GM18507 (cell line): ENCODE measurements around the gene DYNC2I2.
"Not testable (repeated sequence)": the region's sequence is repeated elsewhere in the genome, so short reads cannot be mapped to it uniquely, and the experiment has no call there.

Source experiments
- DNase-seq: peaks from one replicate; pipeline ENCODE4 v3.0.0; 2011; ENCODE audit warnings: low read depth; ENCODE audit not compliant: insufficient read length; ENCODE audit errors: extremely low spot score
- FAIRE-seq: peaks from 2 replicates; lab custom pipeline; 2011; peaks lifted over from hg19 to GRCh38; lab: Jason Lieb, UNC

DYNC2I2 gene

DNA sequence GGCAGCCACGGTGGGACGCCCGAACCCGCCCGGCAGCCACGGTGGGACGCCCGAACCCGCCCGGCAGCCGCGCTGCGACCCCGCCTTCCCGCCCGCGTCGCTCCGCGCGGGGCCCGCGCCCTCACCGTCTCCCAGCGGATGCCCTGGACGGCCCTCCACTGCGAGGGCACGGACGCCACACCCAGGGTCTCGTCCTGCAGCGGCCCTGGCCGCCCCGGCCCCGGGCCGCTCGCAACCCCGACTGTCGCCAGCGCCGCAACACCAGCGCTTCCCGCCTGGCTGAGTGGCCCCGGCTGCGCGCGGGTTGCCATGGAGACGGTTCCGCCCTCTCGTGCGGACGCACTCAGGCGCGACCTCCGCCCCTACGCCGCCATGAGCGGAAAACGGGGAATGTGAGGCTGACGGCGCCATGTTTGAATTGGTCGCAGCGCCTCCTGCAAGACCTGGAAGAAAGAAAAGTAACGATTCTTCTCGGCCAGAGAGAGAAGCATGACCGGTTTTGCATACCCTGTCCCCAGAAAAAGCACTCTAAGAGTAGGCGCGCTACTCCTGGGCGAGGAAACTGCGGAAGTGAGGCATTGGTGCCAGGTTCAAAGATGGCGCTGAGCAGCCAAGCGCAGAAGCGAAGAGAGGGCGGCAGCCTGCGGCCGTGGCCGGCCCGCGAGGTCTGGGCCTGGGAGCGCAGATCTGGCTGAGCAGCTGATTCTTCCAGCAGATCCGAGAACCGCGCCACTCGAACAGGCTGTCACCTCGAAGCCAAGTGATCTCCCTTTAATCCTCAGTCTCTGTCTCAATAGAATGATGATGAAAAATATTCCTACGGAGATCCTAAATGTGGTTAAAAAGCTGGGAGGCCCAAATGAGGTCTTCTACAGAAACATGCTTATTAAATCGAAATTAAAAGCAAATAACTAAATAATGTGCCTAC is at the start of gene DYNC2I2:
Gene DYNC2I2, minus strand, starts transcription at position 432 of the 928 bp plus-strand sequence. Its CDS starts 121 bp downstream, at position 311.
- FAIRE-seq (peak; percentile 79), DNase-seq (peak; percentile 69)

DNA sequence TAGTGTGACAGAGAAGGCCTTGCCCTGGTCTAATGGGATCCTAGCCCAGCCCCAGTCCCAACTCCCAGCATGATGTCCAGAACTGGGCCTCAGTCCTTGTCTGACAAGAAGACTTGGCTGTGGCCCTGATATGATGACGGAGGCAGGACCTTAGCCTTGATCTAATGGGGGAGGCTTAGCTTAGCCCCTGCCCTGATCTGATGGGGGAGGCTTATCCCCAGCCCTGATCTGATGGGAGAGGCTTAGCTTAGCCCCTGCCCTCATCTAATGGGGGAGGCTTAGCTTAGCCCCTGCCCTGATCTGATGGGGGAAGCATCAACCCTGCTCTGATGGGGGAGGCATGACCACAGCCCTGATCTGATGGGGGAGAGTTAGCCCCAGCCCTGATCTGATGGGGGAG is 49.4 kb upstream of the DYNC2I2 start:
- FAIRE-seq (no peak), DNase-seq (no peak)

DNA sequence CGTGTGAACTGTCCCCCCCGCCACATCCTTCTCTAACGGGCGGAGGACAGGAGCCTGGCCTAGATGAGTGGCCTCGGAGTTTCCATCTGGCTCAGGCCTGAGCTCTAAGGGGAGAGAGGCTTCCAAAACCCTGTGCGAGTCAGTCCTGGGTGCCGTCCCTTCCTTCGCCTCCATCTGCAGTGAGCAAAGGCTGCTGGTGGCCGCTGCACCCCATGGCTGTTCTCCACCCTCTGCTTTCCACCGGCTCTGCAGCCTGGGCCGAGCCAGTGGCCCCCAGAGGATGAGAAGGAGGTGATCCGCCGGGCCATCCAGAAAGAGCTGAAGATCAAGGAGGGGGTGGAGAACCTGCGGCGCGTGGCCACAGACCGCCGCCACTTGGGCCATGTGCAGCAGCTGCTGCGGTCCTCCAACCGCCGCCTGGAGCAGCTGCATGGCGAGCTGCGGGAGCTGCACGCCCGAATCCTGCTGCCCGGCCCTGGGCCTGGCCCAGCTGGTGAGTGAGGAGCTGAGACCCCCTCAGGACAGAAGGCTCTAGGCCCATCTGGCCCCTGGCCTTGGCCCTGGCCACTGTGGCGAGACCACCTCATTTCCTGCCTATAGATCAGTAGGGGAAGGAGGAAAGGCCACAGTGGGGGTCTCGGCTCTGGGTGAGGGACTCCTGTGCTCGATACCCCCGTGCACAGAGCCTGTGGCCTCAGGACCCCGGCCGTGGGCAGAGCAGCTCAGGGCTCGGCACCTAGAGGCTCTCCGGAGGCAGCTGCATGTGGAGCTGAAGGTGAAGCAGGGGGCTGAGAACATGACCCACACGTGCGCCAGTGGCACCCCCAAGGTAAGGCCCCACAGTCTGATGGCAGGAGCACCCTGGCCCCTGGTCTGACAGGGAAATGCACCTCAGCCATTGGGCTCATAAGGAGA is 48.7 kb upstream of the DYNC2I2 start:
- FAIRE-seq (no peak), DNase-seq (no peak)

DNA sequence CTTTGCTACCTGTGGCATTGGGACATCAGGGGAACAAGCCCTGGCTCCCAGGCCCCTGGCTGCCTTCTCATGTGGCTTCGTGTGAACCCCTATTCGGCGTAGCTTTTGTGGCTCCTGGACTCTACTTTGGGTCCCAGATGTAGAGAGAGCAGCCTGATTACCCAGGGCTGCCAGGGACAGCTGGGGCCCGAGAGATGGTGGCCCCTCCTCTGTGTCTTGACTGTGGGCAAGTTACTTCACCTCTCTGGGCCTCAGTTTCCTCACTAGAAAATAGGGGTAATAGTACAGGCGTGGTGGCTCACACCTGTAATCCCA is 47.7 kb upstream of the DYNC2I2 start:
- FAIRE-seq (no peak), DNase-seq (no peak)

DNA sequence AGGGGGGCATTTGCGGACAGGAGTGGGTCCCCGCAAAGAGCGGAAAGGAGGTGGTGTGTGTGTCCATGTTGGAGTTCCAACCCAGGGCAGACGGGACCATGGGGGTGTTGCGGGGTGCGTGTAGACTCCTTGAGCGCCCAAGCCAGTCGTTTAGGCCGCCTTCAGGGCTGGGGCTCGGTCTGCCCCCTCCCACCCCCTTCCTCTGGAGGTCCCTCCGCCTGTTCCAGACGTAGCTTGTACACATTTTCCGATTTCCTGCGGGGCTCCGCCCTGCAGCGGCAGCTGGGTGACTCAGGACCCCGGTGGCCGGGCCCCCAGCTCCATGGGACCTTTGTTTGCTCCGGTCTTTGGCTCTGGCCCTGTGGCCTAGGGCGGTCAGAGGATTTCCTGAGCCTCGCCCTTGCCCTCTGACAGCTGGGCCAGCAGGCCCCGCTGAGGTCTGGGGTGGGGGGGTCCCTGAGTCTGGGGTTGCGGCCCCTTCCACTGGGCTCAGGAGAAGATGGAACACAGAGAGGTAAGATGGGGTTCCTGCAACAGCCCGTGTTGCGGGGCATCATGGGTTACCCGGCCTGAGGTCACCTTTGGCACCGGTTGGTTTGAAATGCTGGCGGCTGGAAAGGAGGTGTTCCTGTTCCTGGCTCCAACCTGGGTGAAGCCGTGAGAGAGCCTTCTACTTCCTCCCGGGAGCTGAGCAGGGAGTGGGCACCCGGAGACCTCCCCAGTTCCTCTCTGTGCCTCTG is 47.1 kb upstream of the DYNC2I2 start:
- no peak for FAIRE-seq
- DNase-seq, result no peak

DNA sequence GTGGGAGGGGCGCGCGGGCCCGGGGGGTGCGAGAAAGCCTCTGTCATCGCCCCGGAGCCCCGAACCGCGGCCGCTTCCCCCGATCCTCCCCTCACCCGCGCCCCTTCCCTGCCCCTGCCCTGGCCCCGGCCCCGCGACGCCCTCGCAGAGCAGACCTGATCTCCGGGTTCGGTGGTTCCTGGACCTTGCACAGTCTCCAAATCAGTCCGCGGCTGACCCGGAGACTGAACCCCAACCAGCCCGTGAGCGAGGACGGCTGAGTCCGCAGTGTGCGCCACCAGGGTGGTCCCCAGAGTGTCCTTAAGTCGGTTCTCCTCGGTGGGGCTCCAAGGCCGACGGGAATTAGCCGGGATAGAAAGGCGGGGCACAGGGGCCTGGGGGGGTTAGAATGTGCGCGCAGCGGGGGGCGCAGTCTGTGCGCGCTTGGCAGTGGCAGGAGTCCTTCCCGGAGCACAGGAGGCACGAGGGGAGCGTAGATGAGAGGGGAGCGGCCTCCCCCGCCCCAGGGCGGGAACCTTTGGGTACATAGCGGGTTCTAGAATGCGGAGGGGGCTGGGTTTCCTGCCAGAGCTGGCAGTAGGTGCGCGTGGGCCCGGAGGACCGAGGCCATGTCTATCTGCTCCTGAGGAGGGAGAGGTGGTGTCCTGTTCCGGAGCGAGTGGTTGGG is 46.4 kb upstream of the DYNC2I2 start:
- FAIRE-seq, result no peak
- no peak for DNase-seq

DNA sequence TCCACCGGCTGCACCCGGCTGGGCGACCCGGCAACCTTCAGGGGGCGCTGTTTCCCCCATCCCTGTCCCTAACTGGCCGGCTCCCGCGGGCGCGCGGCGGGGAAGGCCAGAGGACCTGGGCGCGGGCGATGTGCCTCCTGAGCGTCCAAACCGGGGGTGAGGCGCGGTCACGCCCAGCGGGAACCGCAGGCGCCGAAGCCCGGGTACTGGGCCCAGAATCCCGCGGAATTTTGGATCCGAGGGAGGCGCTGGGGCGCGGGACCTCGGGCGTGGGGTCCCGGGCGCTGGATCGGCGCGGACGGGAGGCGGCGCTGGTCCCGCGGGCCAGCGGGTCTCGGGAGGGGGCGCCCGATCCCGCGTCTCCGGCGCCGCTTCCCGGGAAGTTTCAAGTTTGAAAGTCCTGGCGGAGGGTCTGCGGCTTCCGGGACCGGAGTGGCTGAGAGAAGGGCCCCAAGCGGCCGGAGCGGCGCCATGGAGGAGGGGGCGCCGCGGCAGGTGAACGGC is 45.9 kb upstream of the DYNC2I2 start, which contains the start of gene PKN3:
Gene PKN3, plus strand, starts transcription at position 59 of the 504 bp plus-strand sequence. Its CDS starts 413 bp downstream, at position 472.
- DNase-seq, result peak; percentile 93
- FAIRE-seq, result no peak

DNA sequence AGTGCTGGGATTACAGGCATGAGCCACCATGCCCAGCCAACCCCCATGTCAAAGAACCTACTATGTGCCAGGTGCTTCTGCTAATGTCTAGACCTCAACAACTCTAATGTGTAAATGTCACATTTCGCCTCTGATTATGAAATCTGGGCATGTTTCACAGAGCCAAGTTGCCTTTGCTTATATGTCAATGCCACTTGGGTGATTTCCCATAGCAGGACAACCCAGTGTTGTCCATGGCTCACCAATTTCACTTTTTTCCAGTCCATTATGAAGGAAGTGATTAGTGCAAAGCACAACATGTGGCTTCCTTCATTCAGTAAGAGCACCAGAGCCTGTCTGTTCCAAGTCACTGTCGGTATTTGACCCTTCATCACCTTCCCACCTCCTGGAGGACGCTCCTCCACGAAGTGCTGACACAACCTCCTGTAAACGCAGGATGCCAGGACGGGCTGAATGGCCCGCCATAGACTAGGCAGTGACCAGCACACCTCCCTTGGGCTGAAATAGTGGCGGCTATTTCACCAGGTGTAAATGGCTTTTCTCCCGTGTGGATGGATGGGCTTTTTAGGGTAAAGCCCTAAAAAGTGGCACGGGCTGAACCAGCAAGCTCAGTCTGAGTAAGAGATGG is 44.7 kb upstream of the DYNC2I2 start:
- no peak for DNase-seq
- FAIRE-seq, result no peak

DNA sequence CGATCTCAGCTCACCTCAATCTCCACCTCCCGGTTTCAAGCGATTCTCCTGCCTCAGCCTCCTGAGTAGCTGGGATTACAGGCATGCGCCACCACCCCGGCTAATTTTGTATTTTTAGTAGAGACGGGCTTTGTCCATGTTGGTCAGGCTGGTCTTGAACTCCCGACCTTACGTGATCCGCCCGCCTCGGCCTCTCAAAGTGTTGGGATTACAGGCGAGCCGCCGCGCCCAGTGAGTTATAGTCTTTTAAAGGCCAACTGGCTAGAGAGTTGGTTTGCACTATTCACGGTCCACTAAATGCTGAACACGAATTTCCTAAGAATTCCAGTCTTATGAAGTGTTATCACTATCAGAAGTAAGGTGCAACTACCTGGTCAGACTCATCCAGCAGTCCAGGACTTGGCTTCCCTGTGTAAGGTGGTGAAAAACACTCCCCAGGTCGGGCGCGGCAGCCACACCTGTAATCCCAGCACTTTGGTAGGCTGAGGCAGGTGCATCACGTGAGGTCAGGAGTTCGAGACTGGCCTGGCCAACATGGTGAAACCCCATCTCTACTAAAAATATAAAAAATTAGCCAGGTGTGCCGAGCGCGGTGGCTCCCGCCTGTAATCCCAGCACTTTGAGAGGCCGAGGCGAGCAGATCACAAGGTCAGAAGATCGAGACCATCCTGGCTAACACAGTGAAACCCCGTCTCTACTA is 42.6 kb upstream of the DYNC2I2 start:
- not testable (repeated sequence) for DNase-seq, FAIRE-seq

DNA sequence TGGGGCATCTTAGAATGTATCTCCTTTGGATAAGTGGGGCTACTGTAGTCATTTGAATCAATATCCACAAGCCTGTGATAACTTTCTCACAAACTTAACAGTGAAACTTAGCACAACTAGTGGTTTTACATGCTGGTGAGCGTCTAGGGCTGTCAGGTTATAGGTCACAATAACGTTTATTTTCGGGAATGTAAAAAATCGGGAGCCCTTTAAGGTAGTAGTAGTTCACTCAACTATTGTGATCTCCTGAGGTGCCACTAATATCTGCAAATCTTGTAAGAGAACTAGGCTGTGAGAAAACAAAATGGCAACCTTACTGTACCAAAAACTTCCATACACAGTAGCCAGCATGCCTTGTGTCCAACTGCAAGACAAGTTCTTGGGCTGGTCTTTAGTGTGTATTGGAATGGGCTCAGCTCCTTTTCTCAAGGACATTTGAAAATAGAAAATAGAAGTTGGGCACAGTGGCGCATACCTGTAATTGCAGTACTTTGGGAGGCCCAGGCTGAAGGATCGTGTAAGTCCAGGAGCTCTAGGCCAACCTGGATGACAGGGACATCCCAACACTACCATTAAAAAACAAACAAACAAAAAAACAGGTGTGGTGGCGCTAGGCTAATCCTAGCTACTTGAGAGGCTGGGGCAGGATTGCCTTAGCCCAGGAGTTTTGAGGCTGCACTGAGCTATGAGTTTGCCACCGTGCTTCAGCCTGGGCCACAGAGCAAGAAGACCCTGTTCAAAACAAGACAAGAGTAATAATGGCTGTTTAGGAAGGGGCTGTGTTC is 40.5 kb upstream of the DYNC2I2 start:
- no peak for FAIRE-seq
- no peak for DNase-seq

DNA sequence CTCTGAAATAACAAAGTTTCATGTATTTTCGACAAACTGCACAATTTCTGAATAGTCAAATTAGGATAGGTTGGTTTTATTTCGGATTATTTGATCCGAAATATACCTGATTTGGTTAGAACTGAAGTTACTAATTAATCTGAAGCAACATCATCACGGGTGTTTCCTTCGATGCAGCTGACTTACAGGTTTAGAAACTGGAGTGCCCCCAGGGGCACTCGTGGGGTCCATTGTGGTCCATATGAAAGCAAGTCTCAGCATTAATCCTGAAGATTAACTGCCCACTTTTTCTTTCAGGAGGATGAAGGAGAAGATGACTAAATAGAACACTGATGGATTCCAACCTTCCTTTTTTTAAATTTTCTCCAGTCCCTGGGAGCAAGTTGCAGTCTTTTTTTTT is 37.7 kb upstream of the DYNC2I2 start:
- no peak for FAIRE-seq
- DNase-seq, result no peak

DNA sequence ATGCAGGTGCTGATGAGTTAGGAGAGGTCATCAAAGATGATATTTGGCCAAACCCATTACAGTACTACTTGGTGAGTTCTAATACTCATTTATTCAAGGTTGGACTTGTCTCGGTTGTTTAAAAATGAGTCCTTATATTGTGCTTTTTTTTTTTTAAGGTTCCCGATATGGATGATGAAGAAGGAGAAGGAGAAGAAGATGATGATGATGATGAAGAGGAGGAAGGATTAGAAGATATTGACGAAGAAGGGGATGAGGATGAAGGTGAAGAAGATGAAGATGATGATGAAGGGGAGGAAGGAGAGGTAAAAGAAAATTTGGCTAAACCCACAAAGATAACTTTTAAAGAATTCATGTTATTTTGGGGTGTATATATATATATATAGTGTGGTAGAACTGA is 37.1 kb upstream of the DYNC2I2 start:
- not testable (repeated sequence) for DNase-seq, FAIRE-seq

DNA sequence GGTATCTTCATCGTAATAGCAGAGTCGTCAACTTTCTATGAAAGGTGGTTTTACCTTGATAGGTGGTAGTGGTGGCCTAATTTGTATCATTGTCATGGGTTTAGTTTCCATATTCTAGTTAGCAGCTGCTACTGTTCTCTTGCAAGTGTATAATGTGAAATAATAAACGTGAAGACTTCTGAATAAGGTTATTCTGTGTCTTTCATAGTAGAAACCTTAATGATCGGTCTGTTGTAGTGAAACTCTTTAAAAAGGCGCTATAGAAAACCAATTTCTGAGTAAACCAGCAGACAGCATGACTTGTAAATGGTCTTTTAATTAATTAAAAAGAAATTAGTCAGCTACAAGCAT is 34.0 kb upstream of the DYNC2I2 start:
- DNase-seq (no peak), FAIRE-seq (no peak)

DNA sequence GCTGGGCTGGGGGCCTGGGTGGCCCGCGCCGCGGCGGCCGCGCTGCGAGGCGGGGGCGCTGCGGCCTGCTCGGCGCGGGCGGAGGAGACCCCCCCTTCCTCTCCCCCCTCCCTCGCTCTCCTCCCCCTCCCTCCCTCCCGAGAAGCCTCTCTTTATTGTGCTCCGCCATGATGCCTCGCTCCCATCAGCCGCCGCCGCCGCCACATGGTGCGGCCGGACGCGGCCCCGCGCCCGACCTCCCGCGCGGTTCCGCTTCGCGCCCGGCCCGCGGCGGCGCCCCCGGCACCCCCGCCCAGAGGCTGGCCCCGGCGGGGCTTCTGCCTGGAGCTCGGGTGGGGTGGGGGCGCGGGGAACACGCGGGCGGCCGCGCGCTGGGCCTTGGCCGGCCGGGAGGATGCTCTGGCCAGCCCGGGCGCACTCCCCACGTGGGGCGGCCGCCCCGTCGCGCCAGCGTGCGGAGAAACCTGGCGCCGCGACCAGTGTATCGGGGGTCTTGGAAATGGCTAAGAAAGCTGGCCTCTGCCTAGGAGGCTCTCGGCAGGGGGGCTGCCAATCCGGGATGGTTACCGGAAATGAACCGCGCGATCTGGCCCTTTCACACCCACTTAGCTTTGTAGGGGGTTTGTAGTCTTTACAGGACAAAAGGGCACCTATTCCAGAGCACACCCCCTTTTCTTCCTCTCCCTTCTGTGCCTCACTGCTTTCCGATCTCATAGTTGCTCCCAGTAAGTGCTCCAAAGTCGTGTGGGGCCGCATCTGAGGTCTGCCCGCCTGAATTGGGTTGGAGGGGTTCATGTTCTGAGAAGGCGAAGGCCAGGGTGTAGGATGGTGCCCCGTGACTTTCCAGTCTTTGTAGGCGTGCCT is 33.4 kb upstream of the DYNC2I2 start:
- FAIRE-seq (no peak), DNase-seq (no peak)

DNA sequence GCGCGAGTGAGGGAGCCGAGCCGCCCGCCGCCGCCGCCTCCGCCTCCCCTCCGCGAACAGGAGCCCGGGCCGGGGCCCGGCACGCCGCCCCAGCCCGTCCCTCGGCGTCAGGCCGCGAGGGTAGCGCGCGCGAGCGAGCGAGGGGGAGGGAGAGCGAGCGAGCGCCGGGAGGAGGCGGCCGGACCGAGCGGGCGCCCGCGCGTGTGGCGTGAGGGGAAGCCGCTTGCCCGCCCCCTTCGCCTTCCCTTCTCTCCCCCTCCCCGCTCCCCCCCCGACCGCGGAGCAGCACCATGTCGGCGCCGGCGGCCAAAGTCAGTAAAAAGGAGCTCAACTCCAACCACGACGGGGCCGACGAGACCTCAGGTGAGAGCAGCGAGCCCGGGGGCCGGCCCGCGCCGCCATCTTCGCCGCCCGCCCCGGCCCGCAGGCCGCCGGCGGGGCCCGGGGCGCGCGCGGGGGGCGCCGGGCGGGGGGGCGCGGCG is 32.7 kb upstream of the DYNC2I2 start:
- DNase-seq (no peak), FAIRE-seq (no peak)
